OCI-LY3 (cell line): ENCODE results near the gene ARHGAP26.

Experiments used
- H2AFZ ChIP-seq: fragments of 200-600, 300-600 bp; shearing (Covaris generic); 2 replicates; pipeline ENCODE4 v1.6.0; 2014; ENCODE audit warnings: antibody characterized with exemption, low read depth, low read length
- H3K27ac ChIP-seq: fragments of 200-600, 300-600 bp; sonication (generic); 2 replicates; pipeline ENCODE4 v1.5.1; 2014; ENCODE audit warnings: mild to moderate bottlenecking, low read length, moderate library complexity, mixed read lengths
- H3K27me3 ChIP-seq: fragments of 200-600, 300-600 bp; sonication (generic); 2 replicates; pipeline ENCODE4 v1.6.1; 2014; ENCODE audit warnings: low read depth, low read length, mixed read lengths
- H3K36me3 ChIP-seq: fragments of 200-600, 300-600 bp; sonication (generic); replicated peaks from 2 replicates; pipeline ENCODE3; 2014; ENCODE audit warnings: low read depth, low read length, mixed read lengths
- H3K4me1 ChIP-seq: fragments of 300-600, 200-600 bp; sonication (generic); 2 replicates; pipeline ENCODE4 v1.6.1; 2014; ENCODE audit warnings: low read length, mixed read lengths
- H3K4me2 ChIP-seq: fragments of 200-600, 300-600 bp; sonication (generic); 2 replicates; pipeline ENCODE4 v1.6.1; 2014; ENCODE audit warnings: low read length, mixed read lengths
- H3K4me3 ChIP-seq: fragments of 300-600, 200-600 bp; sonication (generic); 2 replicates; pipeline ENCODE4 v1.5.1; 2014; ENCODE audit warnings: antibody characterized with exemption, mild to moderate bottlenecking, low read length, moderate library complexity
- H3K79me2 ChIP-seq: fragments of 300-600, 200-600 bp; shearing (Covaris generic); 2 replicates; pipeline ENCODE4 v1.6.1; 2014; ENCODE audit warnings: mild to moderate bottlenecking, low read length, mixed read lengths
- H3K9ac ChIP-seq: fragments of 300-600, 200-600 bp; shearing (Covaris generic); 2 replicates; pipeline ENCODE4 v1.6.0; 2014; ENCODE audit warnings: mild to moderate bottlenecking, low read length, moderate library complexity
- H3K9me3 ChIP-seq: fragments of 200-600, 300-600 bp; shearing (Covaris generic); 2 replicates; pipeline ENCODE4 v1.6.1; 2014; ENCODE audit warnings: low read length, mixed read lengths; ENCODE audit not compliant: insufficient read depth
- H4K20me1 ChIP-seq: fragments of 200-600, 300-600 bp; sonication (generic); 2 replicates; pipeline ENCODE4 v1.6.1; 2016; ENCODE audit warnings: low read length, mixed read lengths; ENCODE audit not compliant: insufficient read depth
- CTCF ChIP-seq: fragments of 200-600, 300-600 bp; sonication (generic); IDR thresholded peaks from 2 replicates; pipeline ENCODE4 v1.5.1; 2014; ENCODE audit warnings: antibody characterized with exemption, low read length, low read depth
- EZH2phosphoT487 ChIP-seq: fragments of 200-600 bp; shearing (Covaris generic); IDR thresholded peaks from 2 replicates; pipeline ENCODE4 v1.6.1; 2018; ENCODE audit warnings: antibody characterized with exemption, mixed run types, low read depth

The ARHGAP26 gene

GRCh38 chr5:143080982-143081381 lies 310.8 kb downstream of the ARHGAP26 start:
- Histone ChIP-seq H3K36me3 (no peaks in the 10 kb centered on the region), H4K20me1 (no peaks in the 10 kb centered on the region), H3K79me2 (no peaks in the 10 kb centered on the region), H3K4me3 (no peak overlapping the region), H3K4me1 (peaks cover 27% of the 10 kb centered on the region), H2AFZ (no peak overlapping the region), H3K27me3 (no peaks in the 10 kb centered on the region), H3K9ac (no peak overlapping the region), H3K4me2 (no peak overlapping the region), H3K27ac (no peak overlapping the region), H3K9me3 (no peaks in the 10 kb centered on the region)
- no peak for TF ChIP-seq CTCF
- TF ChIP-seq EZH2phosphoT487: no peak

DNA sequence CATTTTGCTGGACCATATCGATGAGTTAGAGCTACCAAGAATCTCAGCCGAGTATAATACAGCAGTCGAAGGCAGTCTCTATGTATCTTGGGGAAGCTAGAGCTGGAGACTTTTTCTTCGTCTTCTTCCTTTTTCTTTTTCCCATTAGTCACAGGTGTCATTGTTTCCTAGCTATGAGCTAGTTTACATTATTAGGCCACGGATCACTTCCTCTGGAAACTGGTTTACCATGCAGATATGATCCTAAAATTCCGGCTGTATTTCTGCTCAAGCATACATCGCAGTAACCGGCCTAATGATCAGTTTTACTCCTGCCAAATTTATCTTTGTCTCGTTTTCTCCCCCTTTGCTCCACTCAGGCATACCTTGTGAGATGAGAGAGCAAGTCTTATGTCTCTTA lies 312.8 kb downstream of the ARHGAP26 start:
- Histone ChIP-seq H3K4me2 (peak overlapping the region; percentile 81), H3K9me3 (no peaks in the 10 kb centered on the region), H3K79me2 (no peaks in the 10 kb centered on the region), H4K20me1 (no peaks in the 10 kb centered on the region), H3K36me3 (no peaks in the 10 kb centered on the region), H2AFZ (peak overlapping the region; percentile 59; the same call in 1 of the 2 replicates), H3K9ac (peak overlapping the region; percentile 44), H3K27ac (peak overlapping the region; percentile 45), H3K27me3 (no peaks in the 10 kb centered on the region), H3K4me3 (peak overlapping the region; percentile 68), H3K4me1 (peaks cover 27% of the 10 kb centered on the region)
- TF ChIP-seq CTCF (no peak), EZH2phosphoT487 (no peak)

DNA sequence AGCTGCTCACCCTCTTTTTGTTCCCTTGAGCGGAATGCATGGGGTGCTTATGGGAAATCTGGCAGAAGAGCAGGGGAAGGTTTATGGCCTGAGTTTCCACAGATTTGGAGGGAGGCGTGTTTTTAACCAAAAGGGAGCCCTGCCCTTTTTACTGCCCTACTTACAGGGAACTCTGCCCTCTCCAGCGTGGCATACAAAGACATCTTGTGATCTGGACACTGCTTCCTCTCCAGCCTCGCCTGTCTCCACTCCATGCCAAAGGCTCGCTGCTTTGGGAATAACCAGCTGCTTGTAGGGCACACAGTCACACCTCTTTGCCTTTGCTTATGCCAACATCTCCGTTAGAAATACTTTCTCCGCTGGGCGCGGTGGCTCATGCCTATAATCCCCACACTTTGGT lies 314.2 kb downstream of the ARHGAP26 start:
- Histone ChIP-seq H4K20me1 (no peaks in the 10 kb centered on the region), H3K27me3 (no peaks in the 10 kb centered on the region), H3K79me2 (no peaks in the 10 kb centered on the region), H2AFZ (no peak overlapping the region), H3K27ac (no peak overlapping the region), H3K9ac (0 out of 2 replicates have a peak overlapping the region, but pooled peaks have one; percentile 44), H3K4me2 (peak overlapping the region; percentile 81), H3K4me1 (peaks cover 27% of the 10 kb centered on the region), H3K36me3 (no peaks in the 10 kb centered on the region), H3K4me3 (0 out of 2 replicates have a peak overlapping the region, but pooled peaks have one; percentile 68), H3K9me3 (no peaks in the 10 kb centered on the region)
- TF ChIP-seq EZH2phosphoT487: no peak
- TF ChIP-seq CTCF: no peak

GRCh38 chr5:143085319-143085917 lies 315.2 kb downstream of the ARHGAP26 start:
- Histone ChIP-seq H3K4me2 (no peak overlapping the region), H3K36me3 (no peaks in the 10 kb centered on the region), H3K79me2 (no peaks in the 10 kb centered on the region), H3K27me3 (no peaks in the 10 kb centered on the region), H3K9me3 (no peaks in the 10 kb centered on the region), H3K27ac (no peak overlapping the region), H3K4me1 (peaks cover 27% of the 10 kb centered on the region), H3K4me3 (no peak overlapping the region), H4K20me1 (no peaks in the 10 kb centered on the region), H3K9ac (no peak overlapping the region), H2AFZ (no peak overlapping the region)
- TF ChIP-seq EZH2phosphoT487 (no peak), CTCF (no peak)
